Activated CD4-positive, alpha-beta T cell treated with anti-CD3 and anti-CD28 coated beads for 36 hours (primary cell): ENCODE data around the gene ERBB4. TPM values are rescaled to one million over a fixed set of nuclear protein-coding genes. Genes with fewer than 3 reads are reported as not detected.
"Not testable (repeated sequence)": the region's sequence is repeated elsewhere in the genome, so short reads cannot be mapped to it uniquely, and the experiment has no call there.

Experiments
- ATAC-seq: fragments of 200-7000 bp; cut with Tn5 transposase; one replicate; pipeline ENCODE4 v1.10.0; 2021; ENCODE audit warnings: mild to moderate bottlenecking, moderate library complexity
- CTCF ChIA-PET: fragments of 350-600 bp; sonication (Branson Sonifier 250); formaldehyde crosslinking; loops from one replicate; lab custom pipeline; 2021; ENCODE audit warnings: antibody characterized with exemption; lab: Charles Lee
- POLR2A ChIA-PET: fragments of 350-600 bp; sonication (Branson Sonifier 250); formaldehyde crosslinking; loops from one replicate; lab custom pipeline; 2021; ENCODE audit warnings: antibody characterized with exemption, inconsistent platforms; lab: Charles Lee
- DNase-seq: peaks from one replicate; pipeline ENCODE4 v3.0.0-alpha.2; 2020
- H3K27ac Mint-ChIP-seq: one replicate; pipeline ENCODE4 v1.8.0; 2021; ENCODE audit warnings: mixed read lengths
- H3K27me3 Mint-ChIP-seq: one replicate; pipeline ENCODE4 v1.8.0; 2021; ENCODE audit warnings: mixed read lengths
- H3K36me3 Mint-ChIP-seq: one replicate; pipeline ENCODE4 v1.8.0; 2021; ENCODE audit warnings: low read depth, mixed read lengths
- H3K4me1 Mint-ChIP-seq: one replicate; pipeline ENCODE4 v1.8.0; 2021; ENCODE audit warnings: mixed read lengths
- H3K4me3 Mint-ChIP-seq: one replicate; pipeline ENCODE4 v1.8.0; 2021; ENCODE audit warnings: mild to moderate bottlenecking, moderate library complexity, mixed read lengths
- H3K9me3 Mint-ChIP-seq: one replicate; pipeline ENCODE4 v1.8.0; 2021; ENCODE audit warnings: low read depth, mixed read lengths
- intact Hi-C, 2 experiments: fragments of 100-400 bp; cut with DNase I in 1 of 2; cut with micrococcal nuclease in 1 of 2; formaldehyde crosslinking; loops; one replicate each; pipeline versions ENCODE4 v1.14.2 to v1.15.1; 2022 to 2024; cut with DNase I, micrococcal nuclease
- total RNA-seq, 2 experiments: library from RNA; stranded (reverse); gene quantifications; one replicate each; pipeline ENCODE4 v1.2.3, GENCODE V29; 2021

Gene ERBB4
- total RNA-seq, 2 experiments from 2014 or later: not detected

DNA sequence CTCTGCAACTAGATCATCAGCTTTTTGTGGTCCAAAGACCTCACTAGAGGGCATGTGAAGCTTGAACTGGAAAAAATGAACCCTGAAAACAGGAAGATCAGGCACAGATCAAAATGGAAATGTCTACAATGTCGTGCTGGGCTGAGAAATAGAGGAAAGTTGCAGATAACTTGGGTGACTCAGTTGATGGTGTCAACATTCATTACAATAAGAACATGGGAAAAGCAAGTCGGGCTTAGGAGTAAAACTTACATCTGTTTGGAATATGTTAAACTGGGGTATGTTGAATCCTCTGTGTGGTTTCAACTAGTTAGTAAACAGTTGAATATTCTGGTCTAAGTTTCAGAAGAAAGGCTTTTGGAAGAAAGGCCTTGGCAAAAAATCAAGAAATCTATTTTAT lies 940.4 kb downstream of the ERBB4 start:
- Mint-ChIP-seq H3K36me3 (no peaks in the 10 kb centered on the region), H3K27me3 (no peaks in the 10 kb centered on the region), H3K4me1 (no peaks in the 10 kb centered on the region), H3K27ac (no peak overlapping the region), H3K4me3 (no peak overlapping the region), H3K9me3 (no peaks in the 10 kb centered on the region)
- ChIA-PET POLR2A (no interaction called here), CTCF (interaction anchor here (1.4 kb wide), 1 partner anchor 9 kb away, joined by 7 read pairs; no protein-coding TSS in a partner anchor)
- DNase-seq (no peak), ATAC-seq (no peak)
- intact Hi-C loops: loop anchor here in 1 of 2 experiments (10.0 kb wide), 1 partner anchor 1983 kb away; no protein-coding TSS in a partner anchor

DNA sequence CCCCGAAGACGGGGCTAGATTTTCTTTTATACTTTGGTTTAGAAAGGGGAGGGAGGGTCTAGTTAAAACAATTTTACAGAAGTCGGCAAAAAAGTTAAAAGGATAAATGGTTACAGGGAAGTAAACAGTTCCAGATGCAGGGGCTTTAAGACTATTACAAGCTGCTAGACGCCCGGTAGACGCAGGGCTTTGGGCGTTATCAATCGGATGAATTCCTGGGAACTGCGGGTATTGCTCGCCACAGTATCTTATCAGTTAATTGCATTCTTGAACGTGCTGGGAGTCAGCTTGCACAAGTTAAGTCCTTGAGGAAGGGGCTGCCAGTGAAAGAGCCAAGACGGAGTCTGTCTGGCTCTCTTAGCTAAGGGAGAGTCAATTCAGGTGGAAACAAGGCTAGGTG lies 946.6 kb downstream of the ERBB4 start:
- DNase-seq, H3K27me3 Mint-ChIP-seq, H3K36me3 Mint-ChIP-seq, ATAC-seq, H3K4me3 Mint-ChIP-seq, H3K9me3 Mint-ChIP-seq, H3K27ac Mint-ChIP-seq, H3K4me1 Mint-ChIP-seq, POLR2A ChIA-PET, CTCF ChIA-PET: not testable (repeated sequence)
- intact Hi-C loops: loop anchor here in 1 of 2 experiments (10.0 kb wide), 1 partner anchor 1977 kb away; no protein-coding TSS in a partner anchor

DNA sequence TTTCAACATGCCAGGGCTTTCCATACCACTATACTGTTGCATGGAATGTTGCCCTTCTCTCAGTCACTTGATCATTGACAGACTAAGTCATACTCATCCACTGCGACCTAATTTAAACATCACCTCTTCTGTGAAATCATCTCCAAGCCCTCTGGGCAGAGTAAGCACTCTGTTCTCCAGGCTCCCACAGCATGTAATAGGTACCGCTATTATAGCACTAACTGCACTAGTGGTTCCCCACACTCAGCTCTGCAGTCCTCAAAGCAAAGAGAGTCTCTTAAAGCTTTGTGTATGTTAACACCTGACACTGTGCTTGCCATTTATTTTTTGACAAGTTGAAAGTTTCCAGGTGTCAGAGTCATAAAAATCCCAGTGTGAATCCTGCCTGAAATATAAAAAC lies 947.2 kb downstream of the ERBB4 start:
- Mint-ChIP-seq H3K4me3 (no peak overlapping the region), H3K9me3 (peaks cover 2% of the 10 kb centered on the region), H3K36me3 (no peaks in the 10 kb centered on the region), H3K27ac (no peak overlapping the region), H3K4me1 (no peaks in the 10 kb centered on the region), H3K27me3 (no peaks in the 10 kb centered on the region)
- intact Hi-C loops: loop anchor here in 1 of 2 experiments (10.0 kb wide), 1 partner anchor 1977 kb away; no protein-coding TSS in a partner anchor
- DNase-seq: no peak
- CTCF ChIA-PET: no interaction called here
- POLR2A ChIA-PET: no interaction called here
- no peak for ATAC-seq

- Mint-ChIP-seq H3K9me3 (no peaks in the 10 kb centered on the region), H3K27ac (no peak overlapping the region), H3K4me1 (no peaks in the 10 kb centered on the region), H3K27me3 (no peaks in the 10 kb centered on the region), H3K4me3 (no peak overlapping the region), H3K36me3 (no peaks in the 10 kb centered on the region)
- intact Hi-C loops: no loop called here
- no peak for DNase-seq
- POLR2A ChIA-PET: no interaction called here
- ATAC-seq: no peak
- CTCF ChIA-PET: no interaction called here
These were observed 970.2 kb downstream of the ERBB4 start for GRCh38 chr2:211568439-211568838.

DNA sequence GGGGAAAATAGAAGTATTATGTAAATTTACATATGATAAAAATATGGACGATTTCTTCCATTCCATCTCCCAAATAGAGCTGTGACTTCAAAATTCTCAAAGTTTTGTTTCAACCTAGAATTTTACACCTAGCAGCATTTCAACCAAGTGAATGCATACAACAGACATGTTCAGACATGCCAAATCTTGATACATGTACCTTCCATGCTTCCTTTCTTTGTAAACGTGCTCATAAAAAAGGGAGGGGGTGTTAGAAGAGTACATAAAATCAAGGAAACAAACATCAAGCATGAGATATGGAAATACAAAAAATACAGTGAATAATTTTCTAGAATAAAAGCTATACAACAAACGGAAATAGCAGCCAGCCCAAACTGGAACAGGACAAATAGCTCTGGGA lies 974.2 kb downstream of the ERBB4 start:
- ChIA-PET POLR2A (no interaction called here), CTCF (no interaction called here)
- no peaks in the 10 kb centered on the region for H3K4me1 Mint-ChIP-seq
- intact Hi-C loops: no loop called here
- DNase-seq: no peak
- peaks cover 2% of the 10 kb centered on the region for H3K9me3 Mint-ChIP-seq
- no peak overlapping the region for H3K27ac Mint-ChIP-seq
- no peaks in the 10 kb centered on the region for H3K27me3 Mint-ChIP-seq
- ATAC-seq: no peak
- H3K4me3 Mint-ChIP-seq: no peak overlapping the region
- H3K36me3 Mint-ChIP-seq: no peaks in the 10 kb centered on the region

DNA sequence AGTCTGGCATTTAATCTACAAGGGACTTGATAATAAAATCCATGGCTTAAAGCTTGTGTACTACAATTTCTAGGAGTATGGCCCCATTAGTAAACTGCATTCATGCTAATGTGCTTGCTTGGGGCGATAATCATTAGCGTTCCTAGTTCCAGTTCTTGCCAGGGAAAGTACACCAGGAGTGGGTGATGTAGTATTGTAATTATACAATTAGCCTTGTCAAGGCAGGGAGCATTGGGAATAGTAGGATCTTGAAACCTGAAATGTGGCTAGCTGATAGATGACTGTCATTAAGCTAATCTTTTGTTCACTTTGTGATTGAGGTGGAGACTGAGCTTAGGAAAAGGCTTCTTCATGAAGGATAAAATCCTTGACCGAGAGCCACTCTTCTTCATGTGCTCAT lies 993.0 kb downstream of the ERBB4 start:
- POLR2A ChIA-PET: no interaction called here
- DNase-seq (no peak), ATAC-seq (no peak)
- Mint-ChIP-seq H3K27me3 (no peaks in the 10 kb centered on the region), H3K9me3 (peaks cover 2% of the 10 kb centered on the region), H3K36me3 (no peaks in the 10 kb centered on the region), H3K27ac (no peak overlapping the region), H3K4me1 (no peaks in the 10 kb centered on the region), H3K4me3 (no peak overlapping the region)
- CTCF ChIA-PET: no interaction called here
- intact Hi-C loops: no loop called here

DNA sequence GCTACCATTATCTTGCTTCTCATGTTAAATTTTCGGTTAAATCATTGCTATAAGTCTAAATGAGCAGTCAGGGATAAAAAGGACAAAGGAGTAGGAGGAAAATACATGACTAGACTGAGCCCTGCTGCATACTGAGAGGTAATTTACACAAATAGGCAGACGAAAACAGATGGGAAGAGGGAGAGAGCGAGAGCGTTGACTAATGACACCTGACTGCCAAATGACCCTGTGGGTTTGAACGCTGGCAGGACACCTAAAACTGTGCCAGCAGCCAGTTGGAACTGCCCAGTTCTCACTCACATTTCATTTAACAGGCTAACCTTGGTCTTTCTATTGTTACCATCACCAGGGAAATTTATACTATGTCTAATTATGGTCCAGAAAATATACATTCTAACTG lies 1004.0 kb downstream of the ERBB4 start:
- Mint-ChIP-seq H3K4me1 (no peaks in the 10 kb centered on the region), H3K9me3 (peaks cover 2% of the 10 kb centered on the region), H3K27ac (no peak overlapping the region), H3K27me3 (no peaks in the 10 kb centered on the region), H3K36me3 (no peaks in the 10 kb centered on the region), H3K4me3 (no peak overlapping the region)
- POLR2A ChIA-PET: no interaction called here
- ATAC-seq (no peak), DNase-seq (no peak)
- intact Hi-C loops: no loop called here
- CTCF ChIA-PET: no interaction called here

GRCh38 chr2:211524248-211524647 lies 1014.4 kb downstream of the ERBB4 start:
- POLR2A ChIA-PET, H3K27me3 Mint-ChIP-seq, ATAC-seq, H3K36me3 Mint-ChIP-seq, intact Hi-C loops, H3K9me3 Mint-ChIP-seq, H3K4me1 Mint-ChIP-seq, H3K4me3 Mint-ChIP-seq, DNase-seq, H3K27ac Mint-ChIP-seq: not testable (repeated sequence)
- CTCF ChIA-PET: interaction anchor here (0.7 kb wide), 1 partner anchor 779 kb away, joined by 3 read pairs; no protein-coding TSS in a partner anchor

DNA sequence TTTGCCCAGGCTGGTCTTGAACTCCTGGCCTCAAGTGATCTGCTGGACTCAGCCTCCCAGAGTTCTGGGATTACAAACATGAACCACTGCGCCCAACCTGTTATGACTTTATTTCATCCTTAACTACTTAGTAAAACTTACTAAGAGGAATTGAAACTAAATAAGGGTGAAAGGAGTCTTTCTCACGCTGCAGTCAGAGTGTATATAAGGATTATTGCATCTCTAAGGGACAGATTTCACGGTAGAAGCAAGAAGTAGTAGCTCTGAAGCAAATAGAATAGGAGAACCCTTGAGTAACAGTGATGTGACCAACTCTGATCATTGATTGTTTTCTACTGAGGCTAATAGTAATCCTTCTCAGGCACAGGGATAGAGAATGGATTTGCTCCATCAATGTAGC lies 1022.1 kb downstream of the ERBB4 start:
- Mint-ChIP-seq H3K4me1 (no peaks in the 10 kb centered on the region), H3K27ac (no peak overlapping the region), H3K4me3 (no peak overlapping the region), H3K27me3 (no peaks in the 10 kb centered on the region), H3K36me3 (no peaks in the 10 kb centered on the region), H3K9me3 (peaks cover 2% of the 10 kb centered on the region)
- ATAC-seq (no peak), DNase-seq (no peak)
- intact Hi-C loops: no loop called here
- ChIA-PET CTCF (no interaction called here), POLR2A (no interaction called here)

DNA sequence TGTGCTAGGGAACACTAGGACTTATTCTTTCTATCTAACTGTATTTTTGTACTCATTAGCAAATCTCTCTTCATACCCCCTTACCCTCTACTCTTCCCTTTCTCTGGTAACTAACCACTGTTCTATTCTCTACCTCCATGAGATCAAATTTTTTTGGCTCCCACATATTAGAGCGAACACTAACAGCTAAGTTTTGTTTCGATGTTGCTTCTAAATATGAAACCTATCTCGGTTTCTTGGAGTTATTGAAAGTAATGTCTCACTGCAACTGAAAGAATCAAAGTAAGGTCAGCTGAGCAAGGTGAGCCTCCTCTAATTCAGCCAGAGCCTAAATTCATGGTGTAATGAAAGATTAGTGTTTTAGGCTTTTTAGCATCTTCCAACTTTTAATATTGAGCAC lies 1024.6 kb downstream of the ERBB4 start:
- H3K27me3 Mint-ChIP-seq: no peaks in the 10 kb centered on the region
- intact Hi-C loops: no loop called here
- no peak overlapping the region for H3K27ac Mint-ChIP-seq
- DNase-seq: no peak
- ChIA-PET CTCF (no interaction called here), POLR2A (no interaction called here)
- H3K4me1 Mint-ChIP-seq: no peaks in the 10 kb centered on the region
- peaks cover 2% of the 10 kb centered on the region for H3K9me3 Mint-ChIP-seq
- no peaks in the 10 kb centered on the region for H3K36me3 Mint-ChIP-seq
- no peak overlapping the region for H3K4me3 Mint-ChIP-seq
- no peak for ATAC-seq

GRCh38 chr2:211513446-211513845 lies 1025.2 kb downstream of the ERBB4 start:
- Mint-ChIP-seq H3K27ac (no peak overlapping the region), H3K4me3 (no peak overlapping the region), H3K27me3 (no peaks in the 10 kb centered on the region), H3K4me1 (no peaks in the 10 kb centered on the region), H3K9me3 (peaks cover 2% of the 10 kb centered on the region), H3K36me3 (no peaks in the 10 kb centered on the region)
- CTCF ChIA-PET: no interaction called here
- no peak for DNase-seq
- intact Hi-C loops: no loop called here
- POLR2A ChIA-PET: no interaction called here
- no peak for ATAC-seq

DNA sequence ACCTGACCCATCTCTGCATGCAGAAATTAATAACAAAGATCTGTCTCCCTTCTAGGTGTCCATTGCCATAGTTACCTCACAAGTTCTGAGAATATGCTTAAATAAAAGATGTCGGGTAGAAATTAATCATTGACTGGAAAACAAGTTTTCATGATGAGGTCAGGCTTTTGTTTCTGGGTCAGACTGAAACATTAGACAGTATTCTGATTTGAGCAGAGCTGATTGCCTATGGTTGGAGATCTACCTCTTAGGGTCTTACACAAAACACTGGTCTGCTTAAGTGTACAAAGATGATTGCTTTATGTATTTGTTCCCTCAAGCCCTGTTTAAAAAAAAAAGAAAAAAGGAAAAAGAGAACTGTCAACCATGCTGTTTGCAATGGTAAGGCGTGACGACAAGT lies 1025.8 kb downstream of the ERBB4 start:
- no peak for DNase-seq
- intact Hi-C loops: no loop called here
- H3K27ac Mint-ChIP-seq: no peak overlapping the region
- H3K36me3 Mint-ChIP-seq: no peaks in the 10 kb centered on the region
- H3K27me3 Mint-ChIP-seq: no peaks in the 10 kb centered on the region
- ChIA-PET CTCF (no interaction called here), POLR2A (no interaction called here)
- no peaks in the 10 kb centered on the region for H3K4me1 Mint-ChIP-seq
- ATAC-seq: no peak
- no peak overlapping the region for H3K4me3 Mint-ChIP-seq
- peaks cover 2% of the 10 kb centered on the region for H3K9me3 Mint-ChIP-seq

DNA sequence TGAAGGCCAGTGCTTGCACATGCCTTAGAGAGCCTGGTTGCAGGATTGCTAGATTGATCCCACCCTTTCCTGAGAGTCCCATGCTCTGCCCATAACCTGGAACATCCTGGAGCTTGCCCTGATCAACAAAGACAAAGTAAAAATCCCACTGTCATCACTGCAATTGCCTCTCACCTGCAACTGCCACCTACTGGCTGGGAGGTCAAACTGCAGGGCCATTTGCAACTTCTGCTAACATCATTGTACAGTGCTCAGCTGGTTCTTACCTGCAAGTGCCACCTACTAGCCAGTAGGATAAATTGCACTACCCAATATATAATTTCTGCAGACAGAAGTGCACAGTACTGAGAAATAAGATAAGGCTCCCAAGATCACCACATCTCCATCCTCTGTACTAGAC lies 1034.7 kb downstream of the ERBB4 start:
- Mint-ChIP-seq H3K4me3 (no peak overlapping the region), H3K4me1 (no peaks in the 10 kb centered on the region), H3K9me3 (no peaks in the 10 kb centered on the region), H3K36me3 (no peaks in the 10 kb centered on the region), H3K27ac (no peak overlapping the region), H3K27me3 (no peaks in the 10 kb centered on the region)
- ChIA-PET CTCF (no interaction called here), POLR2A (no interaction called here)
- peak; percentile 8 for DNase-seq
- intact Hi-C loops: no loop called here
- ATAC-seq: no peak
